DMS 273 (cell line): ENCODE measurements around the gene TSPAN32.

Source experiments
- DNase-seq: peaks from one replicate; lab custom pipeline; 2025; ENCODE audit not compliant: unreplicated experiment; lab: John Stamatoyannopoulos, UW

TSPAN32 gene

DNA sequence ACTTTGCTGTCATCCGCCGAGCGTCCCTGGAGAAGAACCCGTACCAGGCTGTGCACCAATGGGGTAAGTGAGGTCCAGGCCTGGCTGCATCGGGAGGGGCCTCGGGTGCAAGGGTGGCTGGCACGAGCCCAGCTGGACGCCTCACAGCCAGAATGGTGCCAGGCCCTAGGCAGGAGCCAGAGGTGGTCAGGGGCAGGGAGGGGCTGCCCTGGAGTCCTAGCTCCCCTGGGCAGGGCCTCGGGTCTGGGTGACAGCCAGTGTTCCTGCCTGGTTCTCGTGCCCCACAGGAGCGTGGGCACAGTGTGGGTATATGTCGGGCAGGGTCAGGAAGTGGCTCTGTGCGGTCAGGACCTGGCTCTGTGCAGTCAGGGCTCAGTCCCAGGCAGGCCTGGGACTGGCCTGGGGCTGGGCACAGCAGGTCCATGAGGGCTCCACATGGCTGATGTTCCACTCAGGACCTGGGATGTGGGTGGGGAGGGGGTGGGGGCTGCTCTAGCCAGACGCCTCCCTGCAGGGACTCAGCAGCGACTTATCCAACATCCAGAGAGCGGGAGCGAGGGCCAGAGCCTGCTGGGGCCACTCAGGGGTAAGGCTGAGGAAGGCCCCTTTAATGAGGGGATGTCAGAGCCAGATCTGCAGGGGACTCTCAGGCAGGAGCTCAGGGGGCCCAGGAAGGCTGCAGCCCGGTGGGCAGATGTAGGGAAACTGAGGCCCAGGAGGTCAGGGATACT is 1.2 kb downstream of the TSPAN32 start:
- no peak for DNase-seq

- DNase-seq = no peak
These were observed 2.1 kb downstream of the TSPAN32 start for GRCh38 chr11:2303627-2304505.

DNA sequence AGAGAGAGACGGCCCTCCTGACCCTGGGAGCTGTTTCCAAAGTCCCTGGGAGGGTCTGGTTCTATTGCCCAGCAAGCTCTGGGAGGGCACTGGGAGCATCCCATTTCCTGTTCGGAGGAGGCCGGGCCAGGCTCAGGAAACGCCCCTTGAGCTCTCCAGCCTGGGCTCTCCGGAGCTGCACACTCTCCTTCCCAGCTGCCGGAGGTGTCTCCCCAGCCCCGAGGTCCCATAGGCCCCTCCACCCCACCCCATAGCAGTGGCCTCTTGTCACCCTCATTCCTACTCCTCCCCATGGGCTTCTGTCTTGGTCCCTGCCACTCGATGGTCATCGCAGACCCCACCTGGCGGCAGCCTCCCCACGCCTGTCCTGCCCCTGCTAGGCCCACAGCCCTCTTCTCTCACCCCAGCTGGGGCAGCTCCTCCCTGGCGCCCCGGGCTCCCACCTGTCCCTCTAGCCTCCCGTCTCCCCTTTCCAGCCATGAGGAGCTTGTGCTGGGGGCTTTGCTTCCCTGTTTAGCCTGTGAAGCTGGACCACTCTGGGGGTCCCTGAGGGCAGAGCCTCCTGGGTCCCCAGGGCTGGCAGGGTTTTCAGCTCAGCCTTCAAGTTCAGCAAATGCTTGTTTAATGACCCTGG is 2.8 kb downstream of the TSPAN32 start:
- peak; percentile 16 for DNase-seq

GRCh38 chr11:2305140-2305778 is 3.4 kb downstream of the TSPAN32 start:
- DNase-seq = peak; percentile 81

- no peak for DNase-seq
These were observed 4.1 kb downstream of the TSPAN32 start for GRCh38 chr11:2305788-2306451.

- DNase-seq = peak; percentile 11
These were observed 4.6 kb downstream of the TSPAN32 start for GRCh38 chr11:2306452-2306823.

DNA sequence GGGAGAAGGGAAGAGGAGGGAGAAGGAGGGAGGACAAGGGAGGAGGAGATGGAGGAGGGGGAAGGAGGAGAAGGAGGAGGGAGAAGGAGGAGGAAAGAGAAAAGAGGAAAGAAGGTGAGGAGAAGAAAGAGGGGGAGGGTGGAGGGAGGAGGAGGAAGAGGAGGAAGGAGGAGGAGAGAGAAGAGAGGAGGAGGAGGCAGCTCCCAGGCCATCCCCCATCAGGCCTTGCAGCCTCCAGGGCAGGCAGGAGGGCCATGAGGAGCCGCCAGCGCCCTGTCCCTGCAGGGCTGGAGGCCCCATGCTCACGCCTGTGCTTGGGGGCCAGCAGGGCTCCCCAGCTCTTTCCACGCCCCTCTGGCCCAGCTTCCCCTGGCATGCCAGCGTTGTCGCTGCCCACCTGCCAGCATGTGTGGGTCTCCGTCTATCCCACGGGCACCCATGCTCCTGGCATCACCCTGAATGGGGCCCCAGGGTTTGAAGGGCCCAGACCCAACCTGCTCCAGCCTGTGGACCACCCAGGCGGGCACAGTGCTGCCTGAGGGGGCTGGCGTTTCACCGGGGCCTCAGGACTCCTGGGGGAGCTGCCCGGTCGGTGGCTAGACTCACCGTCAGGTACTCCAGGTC is 5.2 kb downstream of the TSPAN32 start:
- DNase-seq = no peak

DNA sequence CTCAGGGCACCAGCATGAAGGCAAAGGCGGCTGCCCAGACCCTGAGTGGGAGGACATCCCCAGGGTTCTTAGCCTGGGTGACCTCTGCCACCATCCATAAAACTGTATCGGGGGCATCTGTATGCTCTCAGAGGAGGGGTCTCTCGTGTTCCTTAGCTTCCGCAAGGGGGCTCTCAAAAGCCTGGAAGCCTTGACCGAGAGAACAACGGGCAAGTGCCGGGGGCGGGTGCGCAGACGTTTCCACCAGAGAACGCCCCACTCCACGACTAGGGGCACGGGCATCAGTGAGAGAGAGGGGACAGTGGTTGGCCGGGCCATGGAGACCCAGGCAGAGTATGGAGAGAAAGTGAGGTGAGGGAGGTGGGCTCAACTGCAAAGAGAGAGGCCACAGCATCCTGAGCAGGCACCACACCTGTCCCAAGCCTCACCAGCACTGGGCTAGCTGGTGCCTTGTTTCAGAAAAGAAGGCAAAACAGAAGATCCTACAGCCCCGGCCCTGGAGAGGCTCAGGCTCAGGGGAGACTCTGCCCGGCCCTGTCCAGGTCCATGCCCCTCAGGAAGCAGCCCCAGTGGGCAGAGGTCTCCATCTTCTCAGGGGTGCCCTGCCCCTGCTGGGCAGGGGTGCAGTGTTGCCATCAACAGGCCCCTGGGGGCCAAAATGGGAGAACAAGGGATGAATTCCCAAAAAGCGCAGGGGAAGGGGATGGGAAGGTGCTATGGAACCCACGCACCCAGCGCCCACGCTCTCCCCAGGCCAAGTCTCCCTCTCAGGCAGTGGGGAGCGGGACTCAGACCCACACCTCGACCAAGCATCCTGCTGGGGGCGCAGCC is 5.9 kb downstream of the TSPAN32 start:
- no peak for DNase-seq

DNA sequence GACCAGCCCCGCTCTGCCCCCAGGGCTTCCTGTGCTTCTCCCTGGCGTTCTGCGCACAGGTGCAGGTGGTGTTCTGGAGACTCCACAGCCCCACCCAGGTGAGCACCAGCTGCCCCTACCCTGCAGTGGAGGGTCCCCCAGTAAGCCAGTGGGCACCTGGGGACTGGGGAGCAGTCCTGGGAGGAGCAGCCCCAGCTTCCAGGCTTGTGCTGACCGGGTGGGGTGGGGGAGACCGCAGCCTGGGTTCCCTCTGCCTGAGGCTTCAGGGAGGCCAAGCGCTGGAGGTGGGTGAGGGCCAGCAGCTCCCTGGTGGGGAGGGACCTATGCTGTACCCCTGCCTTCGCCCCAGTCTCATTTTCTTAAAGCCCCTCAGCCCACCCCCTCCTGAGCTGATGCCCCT is 6.9 kb downstream of the TSPAN32 start:
- DNase-seq = no peak

DNA sequence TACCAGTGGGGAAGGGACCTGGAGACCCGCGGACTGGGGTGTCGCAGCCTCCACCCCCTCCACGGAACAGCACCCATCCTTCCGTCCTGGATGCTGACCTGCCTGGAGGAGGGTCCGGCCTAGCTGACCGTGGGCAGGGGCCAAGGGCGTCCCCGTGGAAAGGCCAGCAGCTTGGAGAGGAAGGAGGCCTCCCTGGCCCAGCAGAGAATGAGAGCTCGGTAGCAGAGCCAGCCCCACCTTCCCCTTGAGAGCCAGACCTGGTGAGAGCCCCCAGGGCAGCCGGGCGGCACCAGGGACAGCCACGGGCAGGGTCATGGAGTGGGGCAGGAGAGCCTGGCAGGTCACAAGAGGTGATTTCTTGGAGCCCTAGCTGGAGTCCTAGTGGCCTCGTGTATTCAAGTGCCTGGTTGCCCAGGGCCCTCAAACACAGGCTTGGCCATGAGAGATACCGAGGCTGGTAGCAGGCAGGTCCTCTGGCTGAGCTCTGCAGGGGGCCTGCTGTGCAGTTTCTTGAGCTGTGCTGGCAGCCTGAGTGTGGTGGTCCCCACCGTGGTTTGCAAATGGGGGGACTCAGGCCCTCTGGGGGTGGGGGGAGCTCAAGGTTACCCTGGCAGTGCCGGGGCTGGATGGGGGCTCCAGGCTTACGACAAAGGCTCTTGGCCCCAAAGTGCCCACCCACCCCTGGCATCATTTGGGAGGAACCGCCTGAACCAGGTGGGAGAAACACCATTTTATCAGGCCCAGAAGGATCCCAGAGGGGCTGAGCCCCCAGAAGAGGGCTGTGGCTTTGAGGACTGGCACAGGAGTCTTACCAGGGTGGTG is 7.6 kb downstream of the TSPAN32 start:
- no peak for DNase-seq

GRCh38 chr11:2310073-2310785 is 8.4 kb downstream of the TSPAN32 start:
- DNase-seq = no peak

DNA sequence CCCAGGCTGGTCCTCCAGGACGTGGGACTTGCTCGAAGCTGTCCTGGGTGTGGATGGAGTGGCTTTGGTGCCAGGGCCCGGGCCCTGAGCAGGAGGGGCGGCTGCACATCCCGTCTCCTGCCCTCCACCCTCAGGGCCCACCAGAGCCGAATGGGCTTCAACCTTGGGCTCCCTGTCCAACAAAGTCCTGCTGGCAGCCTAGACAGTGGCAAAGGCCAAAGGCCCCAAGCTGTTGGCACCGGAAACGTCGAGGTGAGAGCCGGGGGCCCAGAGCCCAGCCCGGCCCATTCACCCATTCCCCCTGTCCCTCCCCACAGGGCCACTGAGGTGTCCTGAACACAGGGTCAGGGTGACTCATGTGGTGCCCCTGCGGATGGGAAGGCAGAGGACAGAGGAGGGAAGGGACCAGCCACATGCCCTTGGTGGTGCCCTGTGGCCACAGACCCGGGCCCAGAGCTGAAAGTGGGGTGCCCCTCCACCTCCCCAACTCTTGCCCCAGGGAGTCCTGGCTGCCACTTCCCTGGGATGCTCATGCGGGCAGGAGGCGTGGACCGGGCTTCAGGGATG is 9.1 kb downstream of the TSPAN32 start:
- DNase-seq = no peak

DNA sequence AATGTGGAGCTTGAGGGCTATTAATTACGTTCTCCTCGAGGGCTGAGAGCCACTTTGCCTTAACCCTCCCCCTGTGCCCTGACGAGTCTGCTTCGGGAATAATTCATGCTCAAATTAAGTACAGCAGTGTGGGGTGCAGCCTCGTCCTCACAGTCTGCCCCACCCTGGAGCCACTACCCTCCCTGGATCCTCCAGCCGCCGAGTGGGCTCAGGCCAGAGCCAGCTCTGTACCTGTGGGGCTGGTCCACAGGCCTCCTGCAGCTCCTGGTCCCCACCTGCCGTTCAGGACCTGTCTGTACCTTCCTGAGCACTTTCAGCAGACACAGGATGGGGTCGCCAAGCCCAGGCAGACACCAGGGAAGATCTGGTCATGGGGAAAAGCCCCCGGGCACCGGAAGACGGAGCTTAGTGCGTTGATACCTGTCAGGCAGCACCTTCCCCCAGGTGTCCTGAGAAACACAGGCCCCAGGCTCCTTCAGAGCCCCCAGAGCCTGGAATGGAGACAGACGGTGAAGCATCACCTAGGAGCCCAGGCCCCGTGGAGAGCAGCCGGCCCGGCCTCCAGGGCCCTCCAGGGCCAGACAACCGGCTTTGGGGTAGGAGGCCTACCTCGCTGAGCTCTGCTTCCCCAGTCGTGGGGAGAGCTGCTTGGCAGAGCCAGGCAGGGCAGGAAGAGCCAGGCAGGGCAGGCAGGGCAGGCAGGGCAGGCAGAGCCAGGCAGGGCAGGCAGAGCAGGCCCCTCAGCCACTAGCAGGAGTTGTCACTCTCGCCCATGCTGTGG is 9.7 kb downstream of the TSPAN32 start:
- no peak for DNase-seq

- no peak for DNase-seq
These were observed 10.6 kb downstream of the TSPAN32 start for GRCh38 chr11:2312232-2313042.

GRCh38 chr11:2313051-2313951 is 11.5 kb downstream of the TSPAN32 start:
- DNase-seq = no peak
